ENCODE measurements around the gene OPCML.

DNA sequence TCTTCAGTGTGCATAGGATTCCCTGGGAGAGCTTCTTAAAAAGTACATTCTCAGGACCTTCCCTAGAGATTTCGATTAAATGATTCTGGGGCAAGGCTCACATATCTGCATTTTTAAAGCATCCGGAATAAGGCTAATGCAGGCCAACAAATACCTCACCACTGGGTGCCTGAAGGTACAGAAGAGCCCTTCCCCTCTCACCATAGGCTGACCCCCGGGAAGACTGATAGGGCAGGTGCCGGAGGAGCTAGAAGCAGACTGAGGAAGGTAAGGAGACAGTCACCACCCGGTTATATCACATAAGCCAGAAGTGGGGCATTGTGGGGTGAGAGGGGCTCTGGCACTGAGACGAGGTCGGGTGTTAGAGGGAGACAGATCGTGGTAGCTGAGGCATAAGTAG lies 1102.6 kb downstream of the OPCML start:
- TF ChIP-seq, protein P1, sequence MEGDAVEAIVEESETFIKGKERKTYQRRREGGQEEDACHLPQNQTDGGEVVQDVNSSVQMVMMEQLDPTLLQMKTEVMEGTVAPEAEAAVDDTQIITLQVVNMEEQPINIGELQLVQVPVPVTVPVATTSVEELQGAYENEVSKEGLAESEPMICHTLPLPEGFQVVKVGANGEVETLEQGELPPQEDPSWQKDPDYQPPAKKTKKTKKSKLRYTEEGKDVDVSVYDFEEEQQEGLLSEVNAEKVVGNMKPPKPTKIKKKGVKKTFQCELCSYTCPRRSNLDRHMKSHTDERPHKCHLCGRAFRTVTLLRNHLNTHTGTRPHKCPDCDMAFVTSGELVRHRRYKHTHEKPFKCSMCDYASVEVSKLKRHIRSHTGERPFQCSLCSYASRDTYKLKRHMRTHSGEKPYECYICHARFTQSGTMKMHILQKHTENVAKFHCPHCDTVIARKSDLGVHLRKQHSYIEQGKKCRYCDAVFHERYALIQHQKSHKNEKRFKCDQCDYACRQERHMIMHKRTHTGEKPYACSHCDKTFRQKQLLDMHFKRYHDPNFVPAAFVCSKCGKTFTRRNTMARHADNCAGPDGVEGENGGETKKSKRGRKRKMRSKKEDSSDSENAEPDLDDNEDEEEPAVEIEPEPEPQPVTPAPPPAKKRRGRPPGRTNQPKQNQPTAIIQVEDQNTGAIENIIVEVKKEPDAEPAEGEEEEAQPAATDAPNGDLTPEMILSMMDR (optimal IDR thresholded peaks at IDR 0.05 in 1 of 3, IDR thresholded peaks at IDR 0.05 in 1 of 3, conservative IDR thresholded peaks at IDR 0.05 in 1 of 3; ENCODE audit: extremely low read depth in 1 of 3, insufficient read depth in 2 of 3, low read length in 3 of 3): no peak
- TF ChIP-seq EZH2 (IDR thresholded peaks at IDR 0.05; ENCODE audit: low read length): no peak

Measured in keratinocyte (primary cell).